HG03097 (cell line): ENCODE data around the gene RTL5.
A peak's percentile ranks its signal among the peaks of the same experiment; 100 is the strongest.

Experiments
- ATAC-seq: cut with Tn5 transposase; IDR thresholded peaks from one replicate; pipeline ENCODE4 v1.9.1; 2021; ENCODE audit not compliant: unreplicated experiment, low FRiP score

The RTL5 gene

GRCh38 chrX:72110051-72110875 is 21.5 kb downstream of the RTL5 start:
- ATAC-seq = no peak

DNA sequence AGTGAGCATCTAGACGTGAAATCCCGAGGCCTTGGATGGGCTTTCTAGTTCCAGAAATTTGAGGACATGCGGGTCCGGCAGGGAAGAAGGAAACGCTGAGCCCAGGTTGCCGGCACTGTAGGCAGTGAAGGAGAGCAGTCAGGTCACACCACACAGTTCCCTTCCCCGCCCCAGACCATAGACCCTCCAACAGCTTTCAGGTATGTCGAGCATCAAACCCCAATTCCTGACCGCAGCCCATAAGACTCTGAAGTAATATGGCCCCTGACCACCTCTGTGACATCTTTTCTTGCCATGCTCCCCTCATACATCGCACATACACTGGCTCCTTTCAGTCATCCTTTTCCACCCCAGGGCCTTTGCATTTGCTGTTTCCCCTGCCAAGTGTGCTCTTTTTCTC is 23.0 kb downstream of the RTL5 start:
- ATAC-seq = no peak

GRCh38 chrX:72107841-72108595 is 23.7 kb downstream of the RTL5 start:
- no peak for ATAC-seq

DNA sequence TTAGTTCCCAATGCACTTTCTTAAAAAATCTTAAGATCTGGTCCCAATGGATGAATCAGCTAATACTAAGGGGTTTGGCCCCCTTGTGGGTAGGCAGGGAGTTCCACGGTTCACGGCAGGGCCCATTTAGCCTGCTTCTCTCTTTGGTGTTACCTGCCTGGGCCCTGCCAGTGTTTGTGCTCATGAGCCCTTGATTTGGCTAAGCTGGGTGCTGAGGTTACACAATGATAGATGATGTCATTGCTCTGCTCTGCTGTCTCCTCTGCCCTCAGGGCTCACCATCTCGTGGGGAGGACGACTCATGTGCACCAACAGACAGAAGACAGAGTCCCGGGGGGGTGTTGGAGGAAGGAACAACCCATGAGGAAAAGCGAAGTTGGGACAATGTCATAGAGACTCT is 24.4 kb downstream of the RTL5 start:
- no peak for ATAC-seq

DNA sequence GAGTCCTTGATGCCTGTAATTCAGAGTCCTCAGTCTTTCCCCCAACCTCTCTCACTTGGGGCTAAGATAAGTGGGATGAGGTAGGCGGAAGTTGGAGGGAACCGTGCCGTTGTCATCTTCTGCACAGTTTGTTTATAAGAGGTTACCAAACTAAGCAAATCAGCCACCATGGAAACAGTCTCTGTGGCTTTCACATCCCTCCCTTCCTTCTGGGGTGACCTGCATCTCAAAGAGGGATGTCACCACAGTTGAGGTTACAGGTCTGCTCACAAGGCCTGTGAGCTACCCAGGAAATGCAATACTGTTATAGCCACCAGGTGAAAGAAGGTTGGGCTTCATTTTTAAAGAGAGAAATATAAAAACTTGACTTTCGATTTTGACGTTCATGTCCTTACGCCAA is 26.3 kb downstream of the RTL5 start:
- ATAC-seq = peak; percentile 51

DNA sequence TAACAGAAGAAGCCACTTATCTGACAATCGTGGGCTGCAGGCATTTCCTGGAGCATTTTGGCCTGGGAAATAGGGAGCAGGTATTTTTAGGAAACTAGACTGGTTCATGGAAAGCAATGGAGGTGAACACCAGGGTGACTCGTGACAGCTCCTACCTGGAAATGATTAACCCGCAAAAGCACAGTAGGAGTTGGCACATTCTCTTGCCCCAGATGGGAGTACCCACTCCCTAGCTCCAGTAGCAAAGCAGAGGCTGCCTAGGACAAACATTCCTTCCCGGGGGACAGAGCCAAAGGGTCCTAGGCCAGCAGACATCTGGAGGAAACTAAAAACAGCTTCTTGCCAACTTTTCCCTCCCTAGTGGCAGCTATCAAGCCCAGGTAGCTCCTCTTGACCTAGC is 29.0 kb downstream of the RTL5 start:
- ATAC-seq = no peak

- ATAC-seq = no peak
Measured at GRCh38 chrX:72102126-72102525, 29.6 kb downstream of the RTL5 start.

DNA sequence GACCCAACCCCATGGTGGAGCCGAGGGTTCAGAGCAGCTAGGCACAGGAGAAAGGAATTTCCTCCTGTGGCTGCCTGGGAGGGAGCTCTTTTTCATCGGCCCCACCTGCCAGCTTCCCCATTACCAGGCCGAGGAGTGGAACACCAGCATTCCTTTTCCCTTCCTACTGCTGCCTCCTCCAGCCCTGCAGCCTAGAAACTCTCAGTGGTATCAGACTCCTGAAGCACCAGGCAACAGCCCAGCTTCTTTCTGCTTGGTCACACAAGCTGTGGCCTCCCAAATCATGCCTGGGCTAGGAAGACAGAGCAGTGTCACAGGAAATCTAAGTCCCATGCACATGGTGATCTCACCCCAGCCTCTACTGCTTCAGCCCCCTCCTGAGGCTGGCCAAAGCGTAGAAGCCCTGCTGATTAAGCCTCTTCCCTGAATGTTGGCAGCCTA is 30.1 kb downstream of the RTL5 start:
- ATAC-seq = no peak

- peak; percentile 78 for ATAC-seq
Measured at GRCh38 chrX:72100824-72101351, 30.8 kb downstream of the RTL5 start.

- peak; percentile 1 for ATAC-seq
Measured at GRCh38 chrX:72100051-72100755, 31.5 kb downstream of the RTL5 start.

GRCh38 chrX:72097098-72097497 is 34.6 kb downstream of the RTL5 start:
- ATAC-seq = no peak

- ATAC-seq = no peak
Measured at GRCh38 chrX:72095370-72095769, 36.3 kb downstream of the RTL5 start.

DNA sequence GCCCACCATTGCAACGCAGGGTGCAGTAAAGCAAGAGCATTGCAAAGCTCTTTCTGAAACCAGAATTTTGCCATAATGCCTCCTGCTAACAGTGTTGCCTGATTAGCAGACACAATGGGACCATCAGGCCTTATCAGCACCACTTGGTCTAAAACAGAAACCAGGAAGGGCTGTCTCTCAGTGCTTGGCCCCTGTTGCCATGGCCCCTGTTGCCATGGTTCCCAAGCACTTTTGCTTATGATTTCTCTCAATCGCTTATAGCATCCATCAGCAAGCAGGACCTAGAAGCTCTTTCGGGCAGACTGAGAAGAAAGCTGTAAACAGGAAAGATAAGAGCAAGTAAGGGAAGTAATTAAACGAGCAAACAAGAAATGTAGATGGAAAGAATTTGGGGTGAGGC is 36.8 kb downstream of the RTL5 start:
- no peak for ATAC-seq

DNA sequence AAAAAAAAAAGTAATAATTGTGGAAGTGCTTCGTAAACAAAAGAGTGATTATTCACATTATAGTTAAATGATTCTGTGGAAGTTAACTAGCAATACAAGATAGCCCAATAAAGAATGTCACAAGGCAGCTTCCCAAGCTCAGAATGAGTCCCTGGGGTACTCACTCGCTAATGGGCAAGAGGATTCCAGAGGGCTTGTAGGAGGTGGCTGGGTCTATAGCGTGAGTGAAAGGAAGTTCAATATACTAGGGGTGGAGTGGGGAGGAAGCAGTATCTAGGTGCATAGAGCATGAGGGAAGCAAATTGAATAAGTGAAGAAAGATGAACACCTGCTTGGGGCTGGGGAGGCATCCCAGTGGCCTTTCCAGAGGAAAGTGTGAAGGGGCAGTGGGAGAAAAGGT is 42.5 kb downstream of the RTL5 start:
- no peak for ATAC-seq

DNA sequence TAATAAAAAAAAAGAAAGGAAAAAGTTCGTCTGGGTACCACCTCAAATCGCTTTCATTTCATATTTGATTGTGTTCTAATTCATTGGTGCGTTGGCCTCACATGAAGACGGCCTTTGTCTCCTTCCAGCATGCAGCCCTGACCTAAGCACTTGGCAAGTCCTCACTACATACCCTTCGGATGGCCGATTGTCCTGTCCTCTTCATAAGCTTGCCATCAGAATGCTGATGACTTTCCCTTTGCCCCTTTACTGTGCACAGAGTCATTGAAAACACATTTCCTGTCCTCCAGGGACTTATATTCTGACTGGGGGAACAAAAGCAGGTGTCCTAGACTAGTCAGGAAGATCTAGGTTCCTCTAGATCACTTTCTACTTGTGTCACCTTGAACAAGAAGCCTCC is 43.0 kb downstream of the RTL5 start:
- ATAC-seq = no peak

GRCh38 chrX:72086995-72087394 is 44.7 kb downstream of the RTL5 start:
- ATAC-seq = no peak

- no peak for ATAC-seq
Measured at GRCh38 chrX:72084114-72084513, 47.6 kb downstream of the RTL5 start.

DNA sequence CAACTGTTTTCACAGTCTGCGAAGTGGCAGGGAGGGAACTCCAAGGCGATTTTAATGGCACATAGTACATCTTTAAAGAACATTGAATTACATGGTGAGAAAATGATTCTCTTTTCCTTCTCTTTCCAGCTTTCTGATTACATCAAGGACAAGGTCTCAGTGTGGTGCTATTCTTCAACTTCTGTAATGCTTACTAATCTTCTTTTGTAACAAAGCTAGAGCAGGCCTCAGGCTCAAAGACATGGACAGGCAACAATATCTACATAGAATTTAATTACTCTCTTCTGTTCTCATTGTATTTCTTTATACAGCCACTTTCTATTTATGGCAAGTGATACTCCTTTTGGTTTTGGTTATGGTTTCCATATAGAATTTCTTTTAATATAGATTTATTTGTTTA is 48.4 kb downstream of the RTL5 start:
- ATAC-seq = no peak

GRCh38 chrX:72081605-72082320 is 50.0 kb downstream of the RTL5 start:
- ATAC-seq = no peak

- ATAC-seq = no peak
Measured at GRCh38 chrX:72080800-72081199, 50.9 kb downstream of the RTL5 start.
